ENCODE measurements around the gene PTGIR.

- TF ChIP-seq, protein P1, sequence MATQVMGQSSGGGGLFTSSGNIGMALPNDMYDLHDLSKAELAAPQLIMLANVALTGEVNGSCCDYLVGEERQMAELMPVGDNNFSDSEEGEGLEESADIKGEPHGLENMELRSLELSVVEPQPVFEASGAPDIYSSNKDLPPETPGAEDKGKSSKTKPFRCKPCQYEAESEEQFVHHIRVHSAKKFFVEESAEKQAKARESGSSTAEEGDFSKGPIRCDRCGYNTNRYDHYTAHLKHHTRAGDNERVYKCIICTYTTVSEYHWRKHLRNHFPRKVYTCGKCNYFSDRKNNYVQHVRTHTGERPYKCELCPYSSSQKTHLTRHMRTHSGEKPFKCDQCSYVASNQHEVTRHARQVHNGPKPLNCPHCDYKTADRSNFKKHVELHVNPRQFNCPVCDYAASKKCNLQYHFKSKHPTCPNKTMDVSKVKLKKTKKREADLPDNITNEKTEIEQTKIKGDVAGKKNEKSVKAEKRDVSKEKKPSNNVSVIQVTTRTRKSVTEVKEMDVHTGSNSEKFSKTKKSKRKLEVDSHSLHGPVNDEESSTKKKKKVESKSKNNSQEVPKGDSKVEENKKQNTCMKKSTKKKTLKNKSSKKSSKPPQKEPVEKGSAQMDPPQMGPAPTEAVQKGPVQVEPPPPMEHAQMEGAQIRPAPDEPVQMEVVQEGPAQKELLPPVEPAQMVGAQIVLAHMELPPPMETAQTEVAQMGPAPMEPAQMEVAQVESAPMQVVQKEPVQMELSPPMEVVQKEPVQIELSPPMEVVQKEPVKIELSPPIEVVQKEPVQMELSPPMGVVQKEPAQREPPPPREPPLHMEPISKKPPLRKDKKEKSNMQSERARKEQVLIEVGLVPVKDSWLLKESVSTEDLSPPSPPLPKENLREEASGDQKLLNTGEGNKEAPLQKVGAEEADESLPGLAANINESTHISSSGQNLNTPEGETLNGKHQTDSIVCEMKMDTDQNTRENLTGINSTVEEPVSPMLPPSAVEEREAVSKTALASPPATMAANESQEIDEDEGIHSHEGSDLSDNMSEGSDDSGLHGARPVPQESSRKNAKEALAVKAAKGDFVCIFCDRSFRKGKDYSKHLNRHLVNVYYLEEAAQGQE (IDR thresholded peaks at IDR 0.05; ENCODE audit: insufficient read depth in 1 of 2, low read depth in 2 of 2, low read length in 2 of 2): no peak
- no peak for TF ChIP-seq TAF1 (IDR thresholded peaks at IDR 0.05; ENCODE audit: borderline replicate concordance, insufficient read depth, low read length)
- peak; percentile 21; the same call in 1 of the 2 replicates for TF ChIP-seq POLR2AphosphoS5 (IDR thresholded peaks at IDR 0.05; ENCODE audit: low read depth, low read length)
Measured at GRCh38 chr19:46610851-46611770, 13.8 kb downstream of the PTGIR start.
